ENCODE results near the gene EYS. TPM values are rescaled to one million over a fixed set of nuclear protein-coding genes. Genes with fewer than 3 reads are reported as not detected.

Gene EYS
- total and polyA plus RNA-seq, 2 of the 13 experiments (the other 11 are each of a cell fraction or from before 2014, with no cell fraction given) = 0.04 to 0.07 TPM

- Histone ChIP-seq H3K9ac (ENCODE audit: insufficient read depth, low read depth, low read length) (no peak overlapping the region), H4K20me1 (ENCODE audit: insufficient read depth, low read length) (no peaks in the 10 kb centered on the region), H2AFZ (ENCODE audit: low read length) (no peak overlapping the region), H3K4me1 (ENCODE audit: insufficient read depth, low read length) (no peaks in the 10 kb centered on the region), H3K36me3 (replicated peaks in 1 of 2; ENCODE audit: control insufficient read depth in 1 of 2, insufficient read depth in 2 of 2, low read length in 2 of 2) (no peaks in the 10 kb centered on the region), H3K27ac (ENCODE audit: extremely low read length, insufficient read depth, low read length) (no peak overlapping the region), H3K4me2 (ENCODE audit: low read depth, low read length) (no peak overlapping the region), H3K27me3 (ENCODE audit: control insufficient read depth in 1 of 2, insufficient read depth in 2 of 2, low read length in 2 of 2) (no peaks in the 10 kb centered on the region), H3K4me3 (replicated peaks in 1 of 3; ENCODE audit: insufficient read depth in 1 of 3, low read depth in 2 of 3, low read length in 3 of 3) (no peak overlapping the region), H3K9me3 (ENCODE audit: low read length) (0 out of 2 replicates have a peak, but pooled peaks cover 5% of the 10 kb centered on the region), H3K79me2 (ENCODE audit: insufficient read depth, low read length) (no peaks in the 10 kb centered on the region)
- ATAC-seq (no peak), DNase-seq (ENCODE audit: low spot score) (no peak), FAIRE-seq (no peak)
- 1% methylated on average over 1 of the region's 1 CpG for WGBS (ENCODE audit: low lambda C conversion rate)
- peak; percentile 83 to 96 for TF ChIP-seq MAFK (conservative IDR thresholded peaks at IDR 0.05 in 1 of 2, IDR thresholded peaks at IDR 0.05 in 1 of 2; ENCODE audit: low read length in 2 of 2)
- no peak for TF ChIP-seq ZNF275 (CRISPR knock-in tag; IDR thresholded peaks at IDR 0.05; ENCODE audit: borderline replicate concordance)
- peak; percentile 87 for TF ChIP-seq MAFF (IDR thresholded peaks at IDR 0.05; ENCODE audit: low read depth, low read length)
- TF ChIP-seq ZNF556 (CRISPR knock-in tag; IDR thresholded peaks at IDR 0.05; ENCODE audit: borderline replicate concordance) = no peak
- no peak for TF ChIP-seq SYNCRIP (IDR thresholded peaks at IDR 0.05; ENCODE audit: insufficient read depth, low read depth, low read length)
- no TSS peak for BruUV-seq (replicated peaks)
- POLR2A ChIA-PET = no interaction called here
- in situ Hi-C loops (cut with HindIII; ENCODE audit: extremely low pct_ligation_motif_present, low pct_unique_long_range_greater_than_20kb) (no loop called here), intact Hi-C loops (cut with micrococcal nuclease; ENCODE audit: unreplicated experiment) (no loop called here)
- CTCF ChIA-PET (ENCODE audit: low intra/inter-chr PET ratio, low total read pairs) = no interaction called here
Observed at GRCh38 chr6:64445038-64445437, 1262.0 kb downstream of the EYS start.

- no peak overlapping the region for H3K27ac ChIP-seq (ENCODE audit: extremely low read length, insufficient read depth, low read length)
- no peaks in the 10 kb centered on the region for H3K27me3 ChIP-seq (ENCODE audit: control insufficient read depth in 1 of 2, insufficient read depth in 2 of 2, low read length in 2 of 2)
- H3K4me3 ChIP-seq (replicated peaks in 1 of 3; ENCODE audit: insufficient read depth in 1 of 3, low read depth in 2 of 3, low read length in 3 of 3) = no peak overlapping the region
- FAIRE-seq (no peak), ATAC-seq (no peak), DNase-seq (ENCODE audit: low spot score) (no peak)
- H3K4me2 ChIP-seq (ENCODE audit: low read depth, low read length) = no peak overlapping the region
- intact Hi-C loops (cut with micrococcal nuclease; ENCODE audit: unreplicated experiment) (no loop called here), in situ Hi-C loops (cut with HindIII; ENCODE audit: extremely low pct_ligation_motif_present, low pct_unique_long_range_greater_than_20kb) (no loop called here)
- no peaks in the 10 kb centered on the region for H4K20me1 ChIP-seq (ENCODE audit: insufficient read depth, low read length)
- H3K79me2 ChIP-seq (ENCODE audit: insufficient read depth, low read length) = no peaks in the 10 kb centered on the region
- no peak overlapping the region for H2AFZ ChIP-seq (ENCODE audit: low read length)
- H3K9ac ChIP-seq (ENCODE audit: insufficient read depth, low read depth, low read length) = no peak overlapping the region
- H3K9me3 ChIP-seq (ENCODE audit: low read length) = 0 out of 2 replicates have a peak, but pooled peaks cover 5% of the 10 kb centered on the region
- TF ChIP-seq ZNF691 (CRISPR knock-in tag; IDR thresholded peaks at IDR 0.05; ENCODE audit: borderline replicate concordance, low read depth) (no peak), KAT2B (IDR thresholded peaks at IDR 0.05; ENCODE audit: borderline replicate concordance, low read depth, low read length) (no peak), ZNF17 (CRISPR knock-in tag; IDR thresholded peaks at IDR 0.05) (no peak)
- CTCF ChIA-PET (ENCODE audit: low intra/inter-chr PET ratio, low total read pairs) = no interaction called here
- no TSS peak for BruUV-seq (replicated peaks)
- no peaks in the 10 kb centered on the region for H3K36me3 ChIP-seq (replicated peaks in 1 of 2; ENCODE audit: control insufficient read depth in 1 of 2, insufficient read depth in 2 of 2, low read length in 2 of 2)
- under 1% methylated on average over 2 of the region's 2 CpGs for WGBS (ENCODE audit: low lambda C conversion rate)
- no peaks in the 10 kb centered on the region for H3K4me1 ChIP-seq (ENCODE audit: insufficient read depth, low read length)
- POLR2A ChIA-PET = no interaction called here
Observed at GRCh38 chr6:64439274-64439673, 1267.8 kb downstream of the EYS start.

Data from HepG2 (cell line).